Measurements from ENCODE around the gene SIGLECL1.

The SIGLECL1 gene

GRCh38 chr19:51297406-51297805 is 46.5 kb downstream of the SIGLECL1 start:
- no peak for TF ChIP-seq EZH2 (IDR thresholded peaks at IDR 0.05; ENCODE audit: borderline replicate concordance, low read length)
- no peak for TF ChIP-seq CTCF (IDR thresholded peaks at IDR 0.05; ENCODE audit: low read length)
- Histone ChIP-seq H3K4me3 (ENCODE audit: low read depth, low read length, poor library complexity, severe bottlenecking) (no peak overlapping the region), H3K9me3 (ENCODE audit: low read length) (no peaks in the 10 kb centered on the region), H3K4me1 (ENCODE audit: insufficient read depth, low read length, severe bottlenecking) (no peaks in the 10 kb centered on the region), H3K79me2 (ENCODE audit: insufficient read depth, low read length) (no peaks in the 10 kb centered on the region), H2AFZ (ENCODE audit: low read length) (no peak overlapping the region), H3K27ac (ENCODE audit: low read depth, low read length, poor library complexity, severe bottlenecking) (no peak overlapping the region), H4K20me1 (ENCODE audit: insufficient read depth, low read length) (no peaks in the 10 kb centered on the region), H3K9ac (ENCODE audit: low read length) (no peak overlapping the region), H3K27me3 (ENCODE audit: insufficient read depth, low read length) (peaks cover 9% of the 10 kb centered on the region; the same call in 1 of the 2 replicates), H3K4me2 (ENCODE audit: low read length) (no peak overlapping the region), H3K36me3 (ENCODE audit: insufficient read depth, low read length) (no peaks in the 10 kb centered on the region), H3K9me2 (ENCODE audit: low read depth, low read length) (no peaks in the 10 kb centered on the region), H3F3A (ENCODE audit: insufficient read depth, low read length) (no peaks in the 10 kb centered on the region)

- TF ChIP-seq EZH2 (IDR thresholded peaks at IDR 0.05; ENCODE audit: borderline replicate concordance, low read length) (no peak), CTCF (IDR thresholded peaks at IDR 0.05; ENCODE audit: low read length) (no peak)
- Histone ChIP-seq H3K9me3 (ENCODE audit: low read length) (no peaks in the 10 kb centered on the region), H3K36me3 (ENCODE audit: insufficient read depth, low read length) (no peaks in the 10 kb centered on the region)
These were observed 50.4 kb downstream of the SIGLECL1 start for GRCh38 chr19:51301266-51301665.

GRCh38 chr19:51305479-51305878 is 54.6 kb downstream of the SIGLECL1 start:
- Histone ChIP-seq H3K27me3 (ENCODE audit: insufficient read depth, low read length) (peaks cover 3% of the 10 kb centered on the region; the same call in 1 of the 2 replicates), H3K79me2 (ENCODE audit: insufficient read depth, low read length) (no peaks in the 10 kb centered on the region), H3K9me2 (ENCODE audit: low read depth, low read length) (no peaks in the 10 kb centered on the region), H3K4me3 (ENCODE audit: low read depth, low read length, poor library complexity, severe bottlenecking) (no peak overlapping the region), H3K9me3 (ENCODE audit: low read length) (no peaks in the 10 kb centered on the region), H3K36me3 (ENCODE audit: insufficient read depth, low read length) (no peaks in the 10 kb centered on the region), H3K4me2 (ENCODE audit: low read length) (no peak overlapping the region), H3K27ac (ENCODE audit: low read depth, low read length, poor library complexity, severe bottlenecking) (no peak overlapping the region), H4K20me1 (ENCODE audit: insufficient read depth, low read length) (no peaks in the 10 kb centered on the region), H2AFZ (ENCODE audit: low read length) (no peak overlapping the region), H3F3A (ENCODE audit: insufficient read depth, low read length) (no peaks in the 10 kb centered on the region), H3K9ac (ENCODE audit: low read length) (no peak overlapping the region), H3K4me1 (ENCODE audit: insufficient read depth, low read length, severe bottlenecking) (no peaks in the 10 kb centered on the region)
- TF ChIP-seq EZH2 (IDR thresholded peaks at IDR 0.05; ENCODE audit: borderline replicate concordance, low read length) (no peak), CTCF (IDR thresholded peaks at IDR 0.05; ENCODE audit: low read length) (no peak)

More at GRCh38 chr19:51301266-51301665, 50.4 kb downstream of the SIGLECL1 start:
- no peaks in the 10 kb centered on the region for H3K9me2 ChIP-seq (ENCODE audit: low read depth, low read length)
- no peak overlapping the region for H3K4me3 ChIP-seq (ENCODE audit: low read depth, low read length, poor library complexity, severe bottlenecking)
- H3K79me2 ChIP-seq (ENCODE audit: insufficient read depth, low read length), result no peaks in the 10 kb centered on the region
- H3F3A ChIP-seq (ENCODE audit: insufficient read depth, low read length), result no peaks in the 10 kb centered on the region
- H3K4me1 ChIP-seq (ENCODE audit: insufficient read depth, low read length, severe bottlenecking), result no peaks in the 10 kb centered on the region
- 0 out of 2 replicates have a peak, but pooled peaks cover 3% of the 10 kb centered on the region for H3K27me3 ChIP-seq (ENCODE audit: insufficient read depth, low read length)
- H3K9ac ChIP-seq (ENCODE audit: low read length), result no peak overlapping the region
- H3K4me2 ChIP-seq (ENCODE audit: low read length), result no peak overlapping the region
- no peak overlapping the region for H3K27ac ChIP-seq (ENCODE audit: low read depth, low read length, poor library complexity, severe bottlenecking)
- H2AFZ ChIP-seq (ENCODE audit: low read length), result no peak overlapping the region
- H4K20me1 ChIP-seq (ENCODE audit: insufficient read depth, low read length), result no peaks in the 10 kb centered on the region
